ENCODE data around the gene ARHGAP24. TPM values are rescaled to one million over a fixed set of nuclear protein-coding genes. Genes with fewer than 3 reads are reported as not detected.
A peak's percentile ranks its signal among the peaks of the same experiment; 100 is the strongest.

Gene ARHGAP24
- total RNA-seq, 1 donor = 56.6 TPM

DNA sequence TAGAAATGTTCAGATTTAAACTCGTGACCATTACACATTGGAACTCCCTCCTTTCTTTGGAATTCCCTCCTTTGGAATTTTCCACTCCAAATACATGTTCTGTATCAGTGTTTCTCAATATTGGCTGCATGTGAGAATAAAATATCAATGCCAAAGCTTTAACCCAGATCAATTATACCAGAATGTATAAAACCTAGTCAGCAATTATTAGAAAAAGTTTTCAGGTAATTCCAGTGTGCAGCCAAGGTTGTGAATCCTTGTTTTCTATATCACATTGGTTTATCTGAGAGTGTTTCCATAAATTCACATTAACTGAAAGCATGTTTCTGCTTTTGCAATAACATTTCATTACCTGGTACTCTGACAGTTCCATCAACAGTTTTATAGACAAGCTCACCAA lies 490.6 kb downstream of the ARHGAP24 start:
- DNase-seq (ENCODE audit: low read depth) = no peak
- H3K4me3 ChIP-seq (ENCODE audit: low read depth, low read length) = no peak overlapping the region
- TF ChIP-seq CTCF (IDR thresholded peaks at IDR 0.05; ENCODE audit: insufficient read depth, low read depth, low read length) = no peak

DNA sequence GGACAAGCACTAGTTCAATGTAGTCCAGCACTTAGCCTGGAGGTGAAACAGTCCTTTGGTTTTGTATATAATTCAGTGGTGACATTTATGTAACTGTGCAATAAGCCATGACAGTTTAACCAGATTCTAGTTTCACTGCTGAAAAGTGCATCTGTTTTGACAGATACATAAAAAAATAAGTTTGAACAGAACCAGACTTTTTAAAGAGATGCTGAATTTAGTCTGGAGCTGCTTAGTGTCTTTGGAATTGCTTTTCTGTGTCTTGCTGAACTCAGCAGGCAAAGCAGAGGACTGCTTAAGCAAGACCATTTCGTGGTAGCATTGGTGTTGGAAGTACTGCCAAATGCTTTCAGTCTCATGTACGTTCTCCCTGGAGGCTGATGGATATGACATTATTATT lies 491.4 kb downstream of the ARHGAP24 start:
- peak; percentile 89 for DNase-seq (ENCODE audit: low read depth)
- TF ChIP-seq CTCF (IDR thresholded peaks at IDR 0.05; ENCODE audit: insufficient read depth, low read depth, low read length) = no peak

DNA sequence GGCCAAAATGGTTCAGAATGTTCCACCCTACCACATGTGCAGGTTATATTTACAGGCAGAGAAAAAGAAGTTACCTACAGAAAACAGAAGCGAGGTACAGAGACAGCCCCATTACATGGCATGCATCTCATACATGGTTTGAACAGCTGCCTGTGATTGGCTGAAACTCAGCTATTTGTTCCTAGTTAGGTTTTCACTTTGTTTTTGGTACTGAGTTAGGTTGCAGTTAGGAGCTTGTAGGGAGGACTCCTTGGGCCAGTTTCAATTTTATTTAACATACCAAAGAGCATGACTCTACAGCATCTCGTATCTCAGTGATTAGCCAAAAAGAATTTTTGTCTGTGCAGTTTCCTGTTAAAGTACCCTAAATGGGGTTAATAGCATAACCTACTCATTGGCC lies 492.9 kb downstream of the ARHGAP24 start:
- H3K4me3 ChIP-seq (ENCODE audit: low read depth, low read length) = no peak overlapping the region
- no peak for TF ChIP-seq CTCF (IDR thresholded peaks at IDR 0.05; ENCODE audit: insufficient read depth, low read depth, low read length)
- peak; percentile 34 for DNase-seq (ENCODE audit: low read depth)

More for the DNA sequence above, 491.4 kb downstream of the ARHGAP24 start:
- no peak overlapping the region for H3K4me3 ChIP-seq (ENCODE audit: low read depth, low read length)

DNA sequence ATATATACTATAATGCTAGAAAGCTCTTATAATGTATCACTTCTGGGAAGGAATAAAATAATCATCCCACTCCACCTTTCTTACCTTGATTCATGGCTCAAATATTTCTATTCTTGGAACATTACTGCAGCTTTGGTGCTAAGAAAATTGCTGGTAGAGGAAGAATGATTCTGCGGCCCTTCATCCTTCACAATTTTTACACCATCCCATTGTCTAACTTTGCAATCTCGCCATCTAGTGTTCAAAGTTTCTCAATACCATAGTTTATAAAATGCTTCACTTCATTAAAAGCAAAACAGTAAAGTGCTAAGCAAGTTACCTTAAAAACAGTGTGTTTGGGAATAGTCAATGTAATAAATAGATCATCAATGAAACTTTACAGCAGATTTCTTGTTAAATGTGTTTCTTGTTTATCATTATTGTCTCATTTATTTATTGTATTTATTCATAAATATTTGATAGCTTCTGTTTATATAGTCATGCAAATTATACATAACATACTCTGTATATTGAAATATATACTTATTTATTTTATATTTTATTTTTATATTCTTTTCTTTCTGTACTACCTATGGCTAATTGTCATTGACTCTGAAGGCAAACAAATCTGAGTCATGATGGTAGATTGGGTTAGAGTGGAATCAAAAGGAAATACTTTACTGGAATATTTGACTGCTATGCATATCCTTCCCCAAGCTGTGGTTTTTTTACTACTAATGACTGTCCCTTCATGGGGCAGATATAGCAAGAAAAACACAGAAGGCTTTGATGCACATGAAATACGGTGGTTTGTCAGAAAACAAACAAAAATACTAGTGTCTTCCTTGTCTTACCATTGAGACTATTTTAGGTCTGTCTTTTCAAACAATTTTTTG lies 494.2 kb downstream of the ARHGAP24 start:
- peak; percentile 54 for TF ChIP-seq CTCF (IDR thresholded peaks at IDR 0.05; ENCODE audit: insufficient read depth, low read depth, low read length)
- no peak overlapping the region for H3K4me3 ChIP-seq (ENCODE audit: low read depth, low read length)
- DNase-seq (ENCODE audit: low read depth) = peak; percentile 68

GRCh38 chr4:85970535-85970934 lies 495.6 kb downstream of the ARHGAP24 start:
- DNase-seq (ENCODE audit: low read depth) = no peak
- no peak overlapping the region for H3K4me3 ChIP-seq (ENCODE audit: low read depth, low read length)
- no peak for TF ChIP-seq CTCF (IDR thresholded peaks at IDR 0.05; ENCODE audit: insufficient read depth, low read depth, low read length)

DNA sequence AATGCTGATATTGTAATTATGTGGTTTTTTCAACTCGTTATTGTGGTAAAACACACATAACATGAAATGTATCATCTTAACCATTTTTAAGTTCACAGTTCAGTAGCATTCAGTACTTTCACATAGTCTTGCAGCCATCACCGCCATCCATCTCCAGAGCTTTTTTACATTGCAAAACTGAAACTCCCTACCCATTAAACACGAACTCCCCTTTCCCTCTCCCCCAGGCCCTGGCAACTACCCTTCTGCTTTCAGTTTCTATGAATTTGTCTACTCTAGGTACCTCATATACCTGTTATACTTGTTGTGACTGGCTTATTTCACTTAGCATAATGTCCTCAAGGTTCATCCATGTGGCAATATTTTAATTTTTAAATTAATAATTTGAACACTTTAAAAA lies 504.3 kb downstream of the ARHGAP24 start:
- no peak overlapping the region for H3K4me3 ChIP-seq (ENCODE audit: low read depth, low read length)
- no peak for DNase-seq (ENCODE audit: low read depth)
- TF ChIP-seq CTCF (IDR thresholded peaks at IDR 0.05; ENCODE audit: insufficient read depth, low read depth, low read length) = no peak
